HG03066 (cell line): ENCODE results near the gene LDHAL6B.
"Not testable (repeated sequence)": the region's sequence is repeated elsewhere in the genome, so short reads cannot be mapped to it uniquely, and the experiment has no call there.

Experiments used
- ATAC-seq: cut with Tn5 transposase; IDR thresholded peaks from one replicate; pipeline ENCODE4 v1.9.1; 2021; ENCODE audit warnings: low read depth; ENCODE audit not compliant: unreplicated experiment

LDHAL6B gene

DNA sequence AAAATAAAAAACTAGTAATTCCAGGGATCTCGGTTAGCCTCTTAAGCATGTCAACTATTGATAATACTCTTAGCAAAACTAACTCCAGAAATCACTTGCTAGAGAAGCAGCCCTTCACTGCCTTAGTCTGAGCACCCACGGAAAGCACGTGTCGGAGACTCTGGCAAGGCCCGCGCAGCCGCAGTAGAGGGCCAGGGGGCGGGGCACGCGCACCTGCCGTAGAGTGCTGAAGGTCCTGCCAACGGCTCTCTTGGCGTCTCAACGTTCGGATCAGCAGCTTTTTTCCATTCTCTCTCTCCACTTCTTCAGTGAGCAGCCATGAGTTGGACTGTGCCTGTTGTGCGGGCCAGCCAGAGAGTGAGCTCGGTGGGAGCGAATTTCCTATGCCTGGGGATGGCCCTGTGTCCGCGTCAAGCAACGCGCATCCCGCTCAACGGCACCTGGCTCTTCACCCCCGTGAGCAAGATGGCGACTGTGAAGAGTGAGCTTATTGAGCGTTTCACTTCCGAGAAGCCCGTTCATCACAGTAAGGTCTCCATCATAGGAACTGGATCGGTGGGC lies at the start of gene LDHAL6B:
TSS of gene LDHAL6B (plus strand) at position 221 of the 561 bp plus-strand sequence. CDS start at position 319, 98 bp downstream.
- ATAC-seq: no peak

DNA sequence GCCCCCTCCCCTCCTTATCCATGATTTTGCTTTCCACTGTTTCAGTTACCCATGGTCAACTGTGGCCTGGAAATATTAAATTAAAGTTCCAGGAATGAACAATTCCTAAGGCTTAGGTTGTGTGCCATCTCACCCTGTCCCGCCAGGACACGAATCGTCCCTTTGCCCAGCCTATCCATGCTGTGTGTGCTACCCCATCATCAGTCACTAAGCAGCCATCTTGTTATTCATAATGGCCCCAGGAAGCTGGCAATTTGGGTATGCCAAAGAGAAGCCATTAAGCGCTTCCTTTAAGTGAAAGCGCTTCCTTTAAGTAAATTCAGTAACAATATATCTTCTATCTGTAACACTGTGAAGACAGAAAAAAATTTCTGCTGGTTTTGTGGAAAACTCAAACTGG lies 49.2 kb upstream of the LDHAL6B start:
- no peak for ATAC-seq

DNA sequence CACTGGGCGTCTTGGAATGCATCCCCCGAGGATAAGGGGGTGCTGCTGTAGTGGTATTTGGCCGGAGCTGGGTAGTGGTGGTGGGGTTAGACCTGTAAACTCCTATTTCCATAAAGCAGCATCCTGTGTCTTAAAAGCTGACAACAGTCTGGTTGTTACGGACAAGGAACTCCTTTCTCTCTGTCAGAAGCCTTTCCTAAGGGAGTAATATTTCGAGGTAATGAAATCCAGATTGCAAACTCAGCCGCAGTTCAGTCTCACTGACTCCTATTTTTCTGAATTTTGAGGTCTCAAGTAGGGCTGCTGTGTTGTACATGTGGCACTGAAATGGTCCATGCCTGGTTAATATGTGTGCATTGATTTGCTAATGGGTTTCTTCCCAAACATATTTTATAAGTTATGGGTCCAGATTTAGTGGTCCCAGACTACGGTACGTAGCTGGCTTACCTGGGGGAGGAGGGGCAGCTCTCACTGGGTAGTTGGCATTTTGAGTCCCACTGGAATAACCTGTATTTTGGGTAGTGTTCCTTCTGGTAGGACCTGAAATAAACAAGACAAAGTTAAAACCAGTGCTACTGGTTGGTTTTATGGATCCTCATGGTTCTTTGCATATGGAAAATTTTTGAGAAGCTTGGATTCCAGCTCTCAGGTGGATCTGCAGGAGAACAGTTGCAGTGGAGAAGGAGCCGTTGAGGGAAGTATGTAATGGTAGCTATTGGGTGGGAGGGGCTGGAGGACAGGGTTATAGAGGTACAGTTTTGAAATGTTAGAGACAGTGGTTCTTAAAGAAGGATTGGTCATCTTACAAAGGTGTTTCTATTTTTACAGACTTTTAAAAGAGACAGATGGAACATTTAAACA lies 48.6 kb upstream of the LDHAL6B start:
- no peak for ATAC-seq

DNA sequence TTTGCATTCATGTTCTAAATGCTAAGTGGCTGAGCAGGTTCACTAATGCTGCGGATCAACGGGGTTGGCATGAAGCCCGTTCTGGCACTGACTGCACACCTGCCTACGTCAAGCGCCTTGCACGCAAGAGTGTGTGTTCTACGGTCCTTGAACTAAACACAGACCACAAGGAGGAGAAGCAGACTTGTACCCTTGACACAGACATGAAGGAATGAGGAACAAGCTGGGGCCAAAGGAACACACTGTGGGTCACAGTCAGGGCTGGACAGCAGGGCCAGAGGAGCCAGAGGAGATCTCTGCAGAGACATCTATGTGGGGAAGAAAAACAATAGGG lies 48.0 kb upstream of the LDHAL6B start:
- ATAC-seq: no peak

DNA sequence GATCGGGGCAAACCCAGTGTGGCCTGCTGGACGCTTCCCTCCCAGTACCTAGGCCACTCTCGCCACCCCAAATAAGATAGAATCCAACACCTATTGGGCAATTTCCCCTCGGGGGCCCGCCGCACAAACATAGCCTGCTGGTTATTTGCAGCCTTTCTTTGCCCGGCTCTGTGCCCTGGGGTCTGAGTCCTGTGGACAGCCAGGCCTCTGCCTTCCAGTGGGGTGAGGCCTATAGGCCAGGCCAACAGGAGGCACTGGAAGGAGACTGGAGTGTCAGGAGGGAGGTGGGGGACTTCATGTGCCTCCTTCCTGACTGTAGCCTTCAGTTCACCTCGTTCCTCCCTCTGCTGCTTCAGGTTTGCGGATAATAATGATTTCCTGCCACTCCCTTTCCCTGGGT lies 47.4 kb upstream of the LDHAL6B start:
- ATAC-seq: no peak

DNA sequence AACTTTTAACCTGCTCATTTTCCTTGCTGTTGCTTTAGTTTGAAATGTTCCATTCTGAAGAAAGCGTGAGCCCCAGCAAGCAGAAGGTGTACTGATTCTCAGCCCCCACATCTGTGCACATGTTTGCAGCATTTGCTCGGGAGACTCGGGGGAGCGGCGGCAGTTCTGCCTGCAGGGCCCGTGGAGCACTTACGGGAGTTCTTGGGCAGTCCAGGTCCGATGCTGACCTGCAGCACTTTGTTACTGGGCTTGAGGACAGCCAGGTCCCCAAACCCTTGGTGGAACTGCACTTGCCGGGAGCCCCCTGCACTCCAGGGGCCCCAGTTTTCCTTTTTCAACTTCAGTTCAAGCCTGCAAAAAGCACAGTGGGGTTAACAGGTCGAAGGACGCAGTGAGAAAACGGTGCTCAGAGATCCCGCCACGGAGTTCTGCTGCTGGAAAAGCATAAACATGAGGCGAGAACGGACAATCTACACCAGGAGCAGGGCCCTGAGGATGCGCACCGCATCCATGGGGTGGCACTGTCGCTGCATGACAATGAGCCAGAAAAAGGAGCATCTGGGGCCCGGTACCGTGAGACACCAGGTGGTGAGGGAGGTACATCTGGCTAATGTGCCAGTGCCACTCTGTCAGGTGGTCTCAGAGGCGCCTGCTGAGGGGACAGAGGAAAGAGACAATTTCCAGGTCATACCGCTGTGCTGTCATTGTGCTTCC lies 45.6 kb upstream of the LDHAL6B start:
- no peak for ATAC-seq

DNA sequence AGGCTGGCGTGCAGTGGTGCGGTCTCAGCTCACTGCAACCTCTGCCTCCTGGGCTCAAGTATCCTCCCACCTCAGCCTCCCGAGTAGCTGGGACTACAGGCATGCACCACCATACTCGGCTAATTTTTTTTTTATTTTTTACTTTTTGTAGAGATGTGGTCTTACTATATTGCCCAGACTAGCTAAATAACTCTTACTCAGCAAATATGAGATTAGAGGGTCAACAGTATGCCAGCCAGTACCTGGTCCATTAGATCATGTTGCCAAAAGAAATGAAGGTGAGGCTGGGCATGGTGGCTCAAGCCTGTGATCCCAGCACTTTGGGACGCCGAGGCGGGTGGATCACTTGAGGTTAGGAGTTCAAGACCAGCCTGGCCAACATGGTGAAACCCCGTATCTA lies 44.6 kb upstream of the LDHAL6B start:
- ATAC-seq: not testable (repeated sequence)

DNA sequence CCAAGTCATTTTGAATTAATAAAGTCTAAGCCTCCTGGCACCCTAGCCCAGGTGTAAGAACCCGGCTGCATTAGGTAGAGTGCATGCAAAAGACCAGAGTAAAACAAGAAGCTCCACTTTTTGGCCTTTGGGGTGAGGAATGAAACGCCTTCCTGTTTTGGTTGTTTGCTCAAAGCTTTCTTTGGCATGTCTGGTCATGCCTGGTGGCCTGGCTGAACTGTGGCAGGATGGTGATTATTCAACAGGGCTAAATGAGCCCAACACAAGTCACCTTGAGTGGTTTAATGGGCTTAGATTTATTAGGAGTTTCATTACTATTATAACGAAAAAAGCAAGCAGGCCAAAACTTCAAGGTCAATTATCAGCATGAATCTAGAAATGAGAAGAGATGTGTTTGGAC lies 40.9 kb upstream of the LDHAL6B start:
- ATAC-seq: no peak

DNA sequence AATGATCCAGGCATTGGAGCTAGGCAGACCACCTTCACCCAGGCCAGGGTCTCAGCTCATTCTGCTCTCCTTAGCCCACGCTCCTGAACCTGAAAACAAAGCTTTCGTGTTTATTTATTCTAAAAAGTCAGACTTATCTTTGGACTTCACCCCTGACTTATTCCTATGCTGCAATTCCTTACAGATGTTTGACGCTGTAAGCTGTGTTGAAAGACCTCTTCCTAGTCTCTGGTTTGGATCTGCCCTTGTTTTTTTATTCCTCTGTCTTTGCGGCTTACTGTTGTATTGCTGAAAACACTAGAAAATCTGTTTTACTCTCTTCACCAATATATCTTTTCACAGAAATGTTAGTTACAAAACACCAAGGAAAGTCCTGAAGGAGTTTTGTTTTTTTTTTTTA lies 40.5 kb upstream of the LDHAL6B start:
- ATAC-seq: no peak

DNA sequence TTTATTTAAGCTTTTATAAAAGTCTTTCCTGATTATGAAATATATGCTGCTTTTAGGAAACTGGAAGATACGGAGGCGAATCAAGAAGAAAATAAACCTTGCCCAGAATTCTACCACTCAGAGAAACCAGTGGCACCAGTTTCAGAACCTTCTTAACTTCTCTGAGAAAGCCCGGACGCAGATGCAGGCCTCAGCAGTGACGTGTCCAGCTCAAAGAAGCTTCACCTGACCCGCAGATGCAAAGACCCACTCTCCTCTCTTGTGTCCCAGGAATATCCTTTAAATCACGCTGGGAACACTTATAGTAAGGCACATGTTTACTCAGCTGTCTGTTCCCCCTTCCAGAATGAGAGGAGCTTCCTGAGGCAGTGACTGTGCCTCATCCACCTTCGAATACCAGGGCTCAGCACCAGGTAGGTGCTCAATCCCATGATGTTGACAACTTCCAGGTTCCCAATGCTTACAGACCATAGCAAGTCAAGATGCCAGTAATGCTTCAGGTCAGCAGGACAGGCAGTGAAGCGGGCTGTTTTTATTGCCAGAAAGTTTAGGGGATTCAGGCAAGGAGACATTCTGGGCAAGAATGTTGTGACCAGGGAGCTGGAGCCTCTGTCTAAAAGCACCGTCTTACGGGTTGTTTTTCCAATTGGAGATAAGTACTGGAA lies 39.9 kb upstream of the LDHAL6B start:
- no peak for ATAC-seq

DNA sequence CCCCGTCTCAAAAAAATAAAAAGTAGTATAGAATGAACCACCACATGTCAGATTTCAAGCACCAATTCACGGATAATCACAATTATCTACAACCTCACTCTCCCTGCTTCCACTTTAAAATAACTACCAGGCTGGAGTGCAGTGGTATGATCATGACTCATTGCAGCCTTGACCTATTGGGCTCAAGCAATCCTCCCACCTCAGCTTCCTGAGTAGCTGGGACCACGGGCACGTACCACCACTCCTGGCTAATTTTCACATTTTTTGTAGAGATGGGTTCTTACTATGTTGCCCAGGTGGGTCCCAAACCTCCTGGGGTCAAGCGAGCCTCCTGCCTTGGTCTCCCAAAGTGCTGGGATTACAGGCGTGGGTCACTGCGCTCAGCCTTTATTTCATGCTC lies 38.1 kb upstream of the LDHAL6B start:
- ATAC-seq: no peak

DNA sequence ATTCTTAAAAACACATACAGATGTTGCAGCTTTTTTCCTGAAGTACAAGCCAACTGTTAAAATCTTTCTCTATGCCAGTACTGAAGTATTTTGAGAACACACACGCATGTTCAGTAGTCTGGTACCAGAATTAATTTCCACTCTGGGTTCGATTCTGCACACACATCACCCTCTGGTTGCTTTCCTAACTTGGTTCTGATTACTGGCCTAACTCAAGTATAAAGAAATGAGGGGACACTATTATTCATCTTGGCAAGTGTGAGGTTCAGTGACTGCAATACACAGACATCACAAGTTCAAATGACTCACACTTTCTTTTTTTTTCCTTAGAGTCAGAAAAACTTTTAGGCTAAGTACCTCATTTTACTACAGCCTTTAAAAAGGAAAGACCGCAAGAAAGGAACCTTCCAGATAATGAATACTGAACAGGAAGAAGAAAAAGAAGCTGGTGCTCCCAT lies 37.4 kb upstream of the LDHAL6B start:
- ATAC-seq: no peak

DNA sequence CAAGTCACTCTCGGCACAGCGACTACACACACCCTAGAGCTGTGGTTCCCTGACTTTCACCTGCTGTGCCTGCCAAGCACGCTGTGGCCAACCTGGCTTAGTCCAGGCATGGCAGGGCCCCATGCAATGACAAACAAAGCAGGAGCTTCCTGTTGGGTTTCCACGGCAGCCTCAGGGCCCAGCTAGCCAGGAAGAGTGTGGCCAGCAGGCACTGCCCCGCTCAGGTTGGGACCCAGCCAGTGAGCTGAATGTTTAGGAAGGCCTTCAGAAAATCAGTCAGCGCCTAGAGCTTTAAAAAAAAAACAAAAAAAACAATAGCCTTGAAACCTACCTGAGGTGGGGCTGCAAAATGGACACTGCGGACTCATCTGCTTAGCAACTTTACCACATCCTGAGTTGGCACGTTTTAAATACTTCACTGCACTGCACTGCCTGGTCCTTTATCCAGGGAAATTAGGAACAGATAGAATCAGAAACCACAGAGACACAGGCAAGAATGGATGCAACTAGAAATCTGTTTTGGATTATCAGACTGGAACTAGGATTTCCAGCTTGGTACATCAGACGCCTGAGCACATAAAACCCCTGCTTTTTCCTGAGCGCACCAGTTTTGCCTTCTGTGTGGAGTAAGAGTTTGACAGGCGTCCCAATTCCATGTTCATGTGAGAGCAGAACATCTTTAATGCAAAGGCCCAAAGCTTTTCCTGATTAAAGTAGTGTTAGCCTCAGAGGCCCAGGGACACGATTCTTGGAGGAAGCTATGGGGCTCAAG lies 36.2 kb upstream of the LDHAL6B start:
- no peak for ATAC-seq

DNA sequence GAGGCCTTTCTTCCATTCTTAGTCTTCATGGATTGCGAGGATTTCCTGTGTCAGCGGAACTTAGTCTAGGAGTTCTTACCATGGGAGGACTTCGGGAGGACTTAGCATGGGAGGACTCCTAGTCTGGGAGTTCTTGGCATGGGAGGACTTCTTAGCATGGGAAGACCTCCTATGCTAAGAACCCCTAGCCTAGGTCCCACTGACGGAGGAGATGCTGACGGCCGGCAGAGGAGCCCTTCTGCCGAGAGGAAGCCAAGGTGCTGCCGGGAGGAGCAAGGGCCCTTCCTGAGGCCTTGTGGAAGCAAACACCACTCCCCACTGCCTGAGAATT lies 35.6 kb upstream of the LDHAL6B start:
- ATAC-seq: no peak

DNA sequence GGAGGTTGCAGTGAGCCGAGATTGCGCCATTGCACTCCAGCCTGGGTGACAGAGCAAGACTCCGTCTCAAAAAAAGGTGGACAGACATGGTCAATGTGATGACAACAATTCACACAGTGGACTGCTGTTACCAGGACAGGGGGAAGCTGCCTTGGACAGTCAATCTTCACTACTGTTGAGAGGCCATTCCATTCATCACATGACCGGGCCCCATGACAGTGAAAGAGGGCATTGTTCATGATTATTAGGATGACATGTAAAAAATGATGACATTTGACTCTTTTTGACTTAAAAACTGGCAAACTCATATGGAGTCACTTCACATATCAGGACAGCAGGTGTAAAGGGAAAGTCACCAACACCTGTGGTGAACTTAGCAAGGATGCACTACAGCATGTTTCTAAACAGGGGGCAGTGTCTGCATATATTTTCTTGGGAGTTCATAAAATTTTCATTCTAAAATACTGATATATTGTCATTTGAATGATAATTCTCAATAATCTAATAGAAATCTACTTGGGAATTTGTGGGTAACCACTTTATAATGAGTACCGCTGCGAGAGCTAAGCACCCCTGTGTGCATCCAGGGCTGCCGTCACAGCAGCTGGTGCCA lies 34.2 kb upstream of the LDHAL6B start:
- ATAC-seq: no peak

DNA sequence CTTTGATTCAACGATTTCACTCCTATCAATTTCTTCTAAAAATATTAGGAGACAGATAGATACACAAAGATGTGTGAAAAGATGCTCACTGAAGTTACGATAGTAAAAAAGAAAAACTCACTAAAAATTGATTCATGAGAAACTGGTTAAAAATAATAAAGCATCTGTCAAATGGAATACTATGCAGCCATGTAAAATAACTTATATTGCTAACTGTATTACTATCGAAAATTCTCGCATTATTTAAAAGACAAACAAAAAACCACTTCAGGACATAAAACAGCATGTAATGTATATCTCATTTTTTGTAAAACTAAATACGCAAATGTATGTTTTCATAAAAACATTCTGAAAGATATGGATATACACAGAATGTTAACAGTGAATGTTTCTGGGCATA lies 33.4 kb upstream of the LDHAL6B start:
- no peak for ATAC-seq

DNA sequence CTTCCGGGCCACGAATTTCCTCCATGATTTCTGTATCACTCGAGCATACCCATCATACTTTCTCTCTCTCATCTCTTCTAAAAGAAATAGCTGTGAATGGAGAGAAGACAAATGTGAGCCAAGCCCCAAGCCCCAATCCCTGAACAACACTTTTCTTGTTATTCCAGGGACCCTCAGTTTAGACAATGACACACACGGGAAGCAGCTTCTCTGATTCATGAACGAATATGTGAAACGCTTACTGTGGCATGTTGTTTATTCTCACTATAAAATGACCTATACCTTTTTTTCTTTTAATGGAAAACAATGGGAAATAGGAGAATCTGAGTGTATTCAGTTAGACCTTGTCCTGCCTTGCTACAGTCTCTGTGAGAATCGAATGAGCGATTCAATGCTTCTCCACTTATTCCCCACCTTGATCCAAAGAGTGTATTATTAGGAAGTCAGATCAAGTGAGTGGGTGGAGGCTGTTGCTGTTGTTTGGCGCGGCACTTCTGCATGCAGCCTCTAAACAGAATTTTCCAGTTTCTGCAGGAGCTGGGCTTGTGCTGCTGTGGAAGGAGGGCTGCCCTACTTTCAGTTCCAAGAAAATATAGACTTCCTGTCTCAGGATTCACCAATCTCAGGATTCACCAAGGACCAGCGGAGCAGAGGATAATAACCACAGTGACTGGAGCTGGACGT lies 32.4 kb upstream of the LDHAL6B start:
- ATAC-seq: no peak

DNA sequence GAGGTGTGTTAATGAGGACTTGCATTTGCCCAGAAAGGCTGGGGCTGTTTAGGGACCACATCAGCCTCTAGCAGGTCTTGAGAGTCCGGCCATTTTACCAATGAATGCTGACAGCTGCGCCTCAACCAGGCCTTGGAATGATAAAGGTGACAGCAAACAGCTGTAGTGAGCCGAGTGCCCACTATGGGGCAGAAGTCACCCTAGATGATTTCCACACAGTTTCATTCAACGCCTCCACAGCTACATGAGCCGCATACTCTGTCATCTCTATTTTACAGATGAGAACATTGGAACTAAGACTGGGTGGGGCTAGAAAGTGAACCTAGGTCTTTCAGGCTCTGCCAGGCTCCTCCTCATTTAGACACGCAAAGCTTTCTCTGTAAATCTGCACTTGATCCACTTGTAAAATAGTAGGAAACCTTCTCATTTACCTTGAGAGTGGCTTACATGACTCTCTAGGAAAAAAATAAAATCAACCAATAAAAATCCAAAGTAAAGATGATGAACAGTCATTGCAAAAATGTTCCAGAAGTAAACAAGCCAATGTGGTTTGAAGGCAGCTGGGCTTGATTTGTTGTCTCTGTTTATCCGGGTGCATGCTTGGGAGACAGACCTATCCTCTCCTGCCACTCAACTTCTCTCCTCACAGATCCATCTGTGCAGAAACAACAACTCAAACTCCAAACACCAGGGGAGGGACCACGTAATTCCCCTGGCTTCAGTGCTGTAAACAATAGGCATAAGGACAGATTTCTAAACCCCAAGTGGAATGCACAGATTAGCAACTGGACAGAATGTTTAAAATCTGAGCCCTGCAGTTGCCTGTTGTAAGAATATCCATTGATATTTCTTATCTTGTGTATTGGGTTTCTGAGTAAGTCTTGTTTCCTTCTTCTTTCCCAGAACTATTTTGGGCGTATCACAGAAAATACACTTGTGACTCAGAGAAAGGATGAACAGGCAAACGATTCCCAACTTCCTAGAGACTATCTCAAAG lies 31.5 kb upstream of the LDHAL6B start:
- ATAC-seq: no peak
